Pulmonary artery endothelial cell (primary cell): ENCODE measurements around the gene TBK1. TPM values are rescaled to one million over a fixed set of nuclear protein-coding genes. Genes with fewer than 3 reads are reported as not detected.
"Not testable (repeated sequence)": the region's sequence is repeated elsewhere in the genome, so short reads cannot be mapped to it uniquely, and the experiment has no call there.

Experiments used
- DNase-seq: peaks from one replicate; pipeline ENCODE4 v3.0.0-alpha.2; 2011; ENCODE audit warnings: low read depth, low spot score
- total RNA-seq: library from RNA; depleted of rRNA; stranded (reverse); fragments of >200 nt; gene quantifications from 2 replicates; pipeline ENCODE4 v1.2.3, GENCODE V29; 2014

Gene TBK1
- total RNA-seq, 1 donor from 2014 or later, result 31.6 TPM

DNA sequence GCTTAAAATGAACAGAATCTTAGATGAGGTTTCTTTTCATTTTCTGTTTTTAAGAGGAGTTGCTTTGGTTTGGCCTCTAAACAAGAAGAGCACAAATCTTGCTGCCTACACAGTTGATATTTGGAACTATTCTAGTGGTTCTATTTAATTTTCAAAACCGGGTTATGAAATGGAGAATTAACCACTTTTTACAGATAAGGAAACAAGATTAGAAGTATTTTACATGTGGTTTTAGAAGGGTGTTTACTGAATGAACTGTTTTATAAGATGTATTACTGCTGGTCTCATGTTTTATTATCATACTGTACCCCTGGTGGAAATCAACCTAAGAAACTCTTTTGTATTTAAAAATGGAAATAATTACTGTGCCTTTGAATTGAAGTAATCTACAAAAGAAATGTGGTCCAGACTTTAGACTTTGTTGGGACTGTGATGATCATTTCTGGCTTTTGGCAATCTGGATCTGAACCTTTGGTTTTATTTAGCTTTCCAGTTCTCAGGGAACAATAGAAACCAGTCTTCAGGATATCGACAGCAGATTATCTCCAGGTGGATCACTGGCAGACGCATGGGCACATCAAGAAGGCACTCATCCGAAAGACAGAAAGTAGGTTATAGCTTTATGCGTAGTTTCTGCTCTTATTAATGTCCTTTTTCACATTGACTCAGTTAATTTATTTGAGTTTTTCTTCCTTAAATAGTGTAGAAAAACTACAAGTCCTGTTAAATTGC, 43.2 kb downstream of the TBK1 start:
- DNase-seq, result no peak

DNA sequence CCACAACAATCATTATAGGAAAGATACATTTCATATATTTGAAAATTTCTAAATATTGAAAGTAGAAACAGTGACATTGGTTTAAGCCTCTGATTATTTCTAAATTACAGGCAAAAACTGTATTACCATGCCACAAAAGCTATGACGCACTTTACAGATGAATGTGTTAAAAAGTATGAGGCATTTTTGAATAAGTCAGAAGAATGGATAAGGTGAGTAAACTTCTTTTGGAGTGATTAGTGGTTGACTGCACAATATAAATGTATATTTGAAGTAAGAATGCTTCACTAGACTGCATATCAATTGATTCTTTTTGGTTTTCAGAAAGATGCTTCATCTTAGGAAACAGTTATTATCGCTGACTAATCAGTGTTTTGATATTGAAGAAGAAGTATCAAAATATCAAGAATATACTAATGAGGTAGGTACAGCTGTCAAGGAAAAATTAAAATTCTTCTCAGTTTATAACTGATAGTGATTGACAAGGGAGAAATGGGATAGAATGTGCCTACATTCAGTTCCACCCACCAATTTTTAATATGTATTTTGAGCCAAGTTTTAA, 45.0 kb downstream of the TBK1 start:
- no peak for DNase-seq

DNA sequence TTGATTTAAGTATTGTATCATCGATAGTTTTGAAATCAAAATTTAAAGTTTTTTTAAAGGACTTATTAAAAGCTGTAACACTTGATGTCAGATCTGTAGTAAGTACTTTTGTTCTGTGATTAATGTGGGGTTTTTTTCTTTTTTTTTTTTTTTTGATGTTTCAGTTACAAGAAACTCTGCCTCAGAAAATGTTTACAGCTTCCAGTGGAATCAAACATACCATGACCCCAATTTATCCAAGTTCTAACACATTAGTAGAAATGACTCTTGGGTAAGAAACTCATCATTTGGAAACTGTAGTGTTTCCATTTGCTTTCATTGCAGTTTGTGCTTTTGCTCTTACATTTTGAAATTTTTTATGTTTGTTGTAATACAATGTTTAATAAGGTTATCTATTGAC, 45.6 kb downstream of the TBK1 start:
- no peak for DNase-seq

DNA sequence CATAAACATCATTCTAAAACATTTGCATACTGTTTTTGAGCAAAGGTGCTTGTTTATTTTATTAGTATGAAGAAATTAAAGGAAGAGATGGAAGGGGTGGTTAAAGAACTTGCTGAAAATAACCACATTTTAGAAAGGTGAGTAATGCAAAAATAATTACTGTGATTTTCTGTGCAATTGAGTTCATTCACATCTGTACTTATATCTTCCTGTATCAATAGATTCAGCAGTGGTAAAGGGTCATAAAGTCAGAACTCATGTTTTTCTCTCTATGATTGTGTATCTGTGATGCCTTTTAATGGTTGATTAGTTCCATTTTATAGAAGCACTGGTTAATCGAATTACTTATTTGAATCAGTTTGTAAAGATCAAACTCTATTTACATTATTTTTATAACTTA, 46.0 kb downstream of the TBK1 start:
- DNase-seq, result no peak

DNA sequence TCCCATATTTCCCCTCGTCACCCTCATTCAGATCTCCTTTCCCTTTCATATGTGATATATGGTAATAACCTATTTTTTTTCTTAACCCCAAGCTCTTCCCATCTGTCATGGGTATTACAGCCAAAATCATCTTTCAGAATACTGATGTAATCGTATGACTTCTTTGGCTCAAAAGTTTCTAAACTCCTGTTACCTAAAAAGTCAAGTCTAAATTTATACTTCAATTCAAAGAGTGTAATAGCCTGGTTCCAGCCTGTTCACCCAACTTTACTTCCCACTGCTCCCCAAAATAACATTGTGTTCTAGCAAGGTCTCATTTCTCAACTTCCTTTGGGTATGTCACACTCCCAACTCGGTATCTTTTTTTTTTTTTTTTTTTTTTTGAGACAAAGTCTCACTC, 48.5 kb downstream of the TBK1 start:
- no peak for DNase-seq

DNA sequence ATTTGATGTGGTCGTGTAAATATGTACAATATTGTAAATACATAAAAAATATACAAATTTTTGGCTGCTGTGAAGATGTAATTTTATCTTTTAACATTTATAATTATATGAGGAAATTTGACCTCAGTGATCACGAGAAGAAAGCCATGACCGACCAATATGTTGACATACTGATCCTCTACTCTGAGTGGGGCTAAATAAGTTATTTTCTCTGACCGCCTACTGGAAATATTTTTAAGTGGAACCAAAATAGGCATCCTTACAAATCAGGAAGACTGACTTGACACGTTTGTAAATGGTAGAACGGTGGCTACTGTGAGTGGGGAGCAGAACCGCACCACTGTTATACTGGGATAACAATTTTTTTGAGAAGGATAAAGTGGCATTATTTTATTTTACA, 49.6 kb downstream of the TBK1 start:
- DNase-seq, result no peak

DNA sequence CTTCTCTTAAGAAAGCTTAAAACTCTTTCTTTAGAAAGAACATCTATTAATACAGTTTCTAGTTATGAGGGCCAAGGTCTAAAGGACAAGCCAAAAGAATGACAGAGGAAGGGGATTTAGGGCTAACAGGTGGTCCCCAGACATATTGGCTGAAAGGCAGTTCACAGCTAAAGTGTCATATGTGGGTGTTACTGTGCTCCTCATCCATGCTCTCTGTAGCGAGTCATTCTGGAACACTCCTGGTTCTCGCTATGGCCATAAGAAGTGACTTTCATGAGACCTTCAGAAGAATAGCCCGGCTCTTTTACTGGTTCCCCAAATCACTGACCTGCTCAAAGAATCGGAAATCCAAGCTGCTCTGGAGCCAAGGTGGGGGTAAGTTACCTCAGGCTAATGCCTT, 55.0 kb downstream of the TBK1 start:
- no peak for DNase-seq

DNA sequence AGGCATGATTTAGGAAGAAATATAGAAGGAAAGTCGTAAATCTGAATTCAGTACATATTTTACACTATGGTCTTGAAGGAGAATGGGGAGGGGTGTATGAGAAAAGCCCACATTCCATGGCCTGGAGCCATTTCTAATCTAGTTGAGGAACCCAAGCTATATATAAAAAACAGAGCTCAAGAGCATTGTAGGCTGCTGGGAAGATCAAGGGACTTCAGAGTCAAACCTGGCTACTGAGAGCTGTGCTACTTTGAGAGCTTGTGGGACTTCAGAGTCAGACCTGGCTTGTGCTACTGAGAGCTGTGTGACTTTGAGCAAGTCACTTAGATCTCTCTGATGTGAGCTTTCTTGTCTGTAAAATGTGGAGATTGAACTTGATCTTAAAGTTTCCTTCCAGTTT, 58.7 kb downstream of the TBK1 start:
- no peak for DNase-seq

DNA sequence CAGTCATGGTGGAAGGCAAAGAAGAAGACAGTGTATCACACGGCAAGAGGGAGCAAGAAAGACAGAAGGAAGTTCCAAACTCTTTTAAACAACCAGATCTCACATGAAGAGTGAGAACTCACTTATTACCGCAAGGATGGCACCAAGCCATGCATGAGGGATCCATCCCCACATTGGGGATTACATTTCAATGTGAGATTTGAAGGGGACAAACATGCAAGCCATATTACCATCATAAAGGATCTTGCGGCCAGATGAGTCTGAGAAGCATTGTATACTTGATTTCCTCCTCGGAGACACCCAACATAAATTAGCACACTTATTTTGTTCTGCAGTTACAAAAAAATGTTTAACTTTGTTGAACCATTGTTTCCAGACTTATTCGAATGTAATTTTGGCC, 66.5 kb downstream of the TBK1 start:
- no peak for DNase-seq

DNA sequence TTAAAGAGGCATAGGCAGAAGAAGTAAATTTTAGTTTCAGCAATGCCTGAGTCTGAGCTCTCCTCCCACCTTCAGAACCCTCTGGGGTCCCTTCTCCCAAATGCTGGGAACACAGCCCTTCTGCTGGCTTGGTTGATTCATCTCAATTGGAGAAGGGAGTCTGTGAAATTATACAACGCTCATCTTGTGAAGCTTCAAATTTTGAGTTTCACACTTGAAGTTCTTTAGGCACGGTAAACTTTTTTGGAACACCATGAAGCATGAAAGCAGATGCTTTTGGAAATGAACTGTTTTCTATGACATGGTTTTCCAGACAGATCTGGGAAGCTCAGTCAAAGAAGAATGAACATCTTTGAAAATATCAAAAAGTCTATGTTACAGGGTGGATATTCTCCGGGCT, 69.9 kb downstream of the TBK1 start:
- no peak for DNase-seq

DNA sequence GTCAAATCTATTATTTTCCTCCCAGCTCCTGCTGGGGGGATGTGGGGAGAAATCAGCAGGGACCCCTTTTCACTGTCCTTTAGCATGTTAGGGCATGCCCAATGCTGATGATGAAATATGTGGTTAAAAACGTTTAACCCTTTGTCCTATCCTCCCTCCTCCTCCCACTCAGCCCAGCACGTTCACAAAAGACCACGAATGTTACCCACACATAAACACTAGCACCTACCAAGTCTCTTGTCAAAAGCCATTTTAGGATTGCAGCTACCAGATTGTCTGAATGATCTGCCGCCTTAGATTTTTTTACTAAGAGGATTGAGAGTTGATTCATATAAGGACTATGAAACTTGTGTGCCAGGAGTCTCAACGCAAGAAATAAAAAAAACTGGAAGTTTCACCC, 70.4 kb downstream of the TBK1 start:
- no peak for DNase-seq

DNA sequence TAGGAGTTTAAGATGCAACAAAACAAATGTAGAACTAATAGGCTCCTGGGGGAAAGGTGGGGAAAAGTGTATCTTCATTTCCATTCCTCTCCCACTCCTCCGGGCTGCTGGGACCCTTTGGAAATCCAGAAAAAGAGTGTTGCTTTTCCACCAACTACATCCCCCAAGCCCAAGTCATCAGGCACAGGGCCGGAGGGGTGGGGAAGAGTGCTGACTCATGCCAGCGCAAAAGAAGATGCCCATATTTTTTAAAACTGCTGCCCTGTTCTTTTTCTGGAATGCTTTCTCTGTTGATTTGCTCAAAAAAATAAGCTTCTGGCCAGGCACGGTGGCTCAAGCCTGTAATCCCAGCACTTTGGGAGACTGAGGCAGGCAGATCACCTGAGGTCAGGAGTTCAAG, 70.9 kb downstream of the TBK1 start:
- DNase-seq, result no peak

DNA sequence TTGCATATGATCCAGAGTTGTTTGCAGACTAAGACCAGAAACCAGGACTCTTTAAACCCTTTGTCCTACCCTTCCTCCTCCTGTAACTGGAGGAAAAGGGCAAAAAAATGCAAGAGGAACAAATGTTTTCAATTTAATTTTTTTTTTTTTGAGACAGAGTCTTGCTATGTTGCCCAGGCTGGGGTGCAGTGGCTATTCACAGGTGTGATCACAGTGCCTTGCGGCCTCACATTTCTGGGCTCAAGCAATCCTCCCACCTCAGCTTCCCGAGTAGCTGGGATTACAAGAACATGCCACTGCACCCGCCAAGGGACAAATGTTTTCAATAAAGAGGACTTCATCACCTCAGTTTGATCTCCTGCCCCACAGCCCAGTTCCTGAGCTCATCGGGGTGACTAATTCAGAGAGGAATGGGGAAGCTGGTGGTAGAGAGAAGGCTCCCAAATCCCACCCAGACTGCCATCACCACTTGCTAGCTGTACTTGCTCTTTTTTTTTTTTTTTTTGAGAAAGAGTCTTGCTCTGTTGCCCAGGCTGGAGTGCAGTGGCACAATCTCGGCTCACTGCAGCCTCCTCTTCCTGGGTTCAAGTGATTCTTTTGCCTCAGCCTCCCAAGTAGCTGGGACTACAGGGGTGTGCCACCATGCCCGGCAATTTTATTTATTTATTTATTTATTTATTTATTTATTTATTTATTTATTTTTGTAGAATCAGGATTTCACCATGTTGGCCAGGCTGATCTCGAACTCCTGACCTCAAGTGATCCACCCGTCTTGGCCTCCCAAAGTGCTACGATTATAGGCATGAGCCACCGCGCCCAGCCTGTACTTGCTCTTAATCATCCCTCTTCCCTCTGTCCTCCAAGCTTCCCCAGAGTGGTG, 71.9 kb downstream of the TBK1 start:
- not testable (repeated sequence) for DNase-seq

DNA sequence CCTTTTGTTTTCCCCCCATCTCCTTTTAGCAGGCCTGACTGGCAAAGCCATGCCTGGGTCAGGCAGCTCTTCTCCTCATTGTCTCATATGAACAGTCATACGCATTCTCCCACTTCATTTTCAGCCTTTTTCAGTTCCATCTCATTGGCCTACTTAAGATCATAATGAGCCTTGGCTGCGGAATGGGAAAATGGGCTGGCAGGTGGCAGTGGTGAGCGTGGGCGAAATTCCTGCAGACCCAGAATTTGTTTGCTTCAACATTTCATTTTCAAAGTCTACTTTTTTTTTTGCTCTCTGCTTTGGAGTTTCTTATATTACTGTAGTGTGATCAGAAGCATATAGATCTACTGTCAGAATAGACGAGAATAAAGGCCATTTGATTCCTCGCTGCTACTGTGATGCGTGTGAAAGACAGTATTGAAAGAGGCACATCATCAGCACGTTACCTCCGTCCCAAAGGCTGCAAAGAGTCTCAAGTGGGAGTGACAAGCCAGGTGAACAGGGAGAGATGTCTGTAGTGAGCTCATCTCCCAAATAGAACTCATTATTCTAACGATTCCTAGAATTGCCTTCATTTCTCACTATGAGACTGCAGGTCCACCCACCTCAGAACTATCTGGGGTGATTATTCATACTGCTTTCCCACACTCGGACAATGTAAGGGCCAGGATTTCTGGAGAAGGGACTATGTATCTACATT, 73.7 kb downstream of the TBK1 start:
- DNase-seq, result no peak

DNA sequence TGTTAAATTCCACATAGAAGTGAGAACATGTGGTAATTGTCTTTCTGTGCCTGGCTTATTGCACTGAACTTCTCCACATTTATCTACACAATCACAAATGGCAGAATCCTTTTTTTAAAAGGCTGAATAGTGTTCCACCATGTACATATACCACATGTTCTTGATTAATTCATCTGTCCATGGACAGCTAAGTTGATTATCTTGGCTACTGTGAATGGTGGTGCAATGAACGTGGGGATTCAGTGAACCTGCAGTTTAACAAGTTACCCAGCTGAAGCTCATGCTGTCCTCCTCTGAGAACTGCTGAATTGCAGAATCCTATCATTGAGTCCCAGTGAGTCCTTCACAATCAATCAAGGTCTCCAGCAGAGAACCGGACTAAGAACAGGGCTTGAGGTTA, 74.9 kb downstream of the TBK1 start:
- no peak for DNase-seq

DNA sequence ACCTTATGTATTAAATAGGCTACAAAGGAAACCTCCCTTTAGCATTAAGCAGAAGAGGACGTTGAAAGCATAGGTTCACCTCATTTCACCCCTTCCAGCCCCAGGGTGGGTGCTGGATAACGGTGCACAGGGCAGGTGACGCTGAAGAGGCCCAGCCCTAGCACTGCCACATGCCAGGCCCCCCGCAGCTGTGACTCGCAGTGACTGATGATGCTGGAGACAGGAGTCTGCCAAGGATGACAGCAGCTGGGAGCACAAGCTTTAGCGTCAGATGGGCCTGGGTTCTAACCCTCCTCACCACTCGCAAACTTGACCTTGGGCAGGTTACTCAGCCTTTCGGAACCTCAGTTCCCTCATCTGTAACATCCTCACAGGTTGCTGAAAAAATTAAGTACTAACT, 76.7 kb downstream of the TBK1 start:
- DNase-seq, result no peak

DNA sequence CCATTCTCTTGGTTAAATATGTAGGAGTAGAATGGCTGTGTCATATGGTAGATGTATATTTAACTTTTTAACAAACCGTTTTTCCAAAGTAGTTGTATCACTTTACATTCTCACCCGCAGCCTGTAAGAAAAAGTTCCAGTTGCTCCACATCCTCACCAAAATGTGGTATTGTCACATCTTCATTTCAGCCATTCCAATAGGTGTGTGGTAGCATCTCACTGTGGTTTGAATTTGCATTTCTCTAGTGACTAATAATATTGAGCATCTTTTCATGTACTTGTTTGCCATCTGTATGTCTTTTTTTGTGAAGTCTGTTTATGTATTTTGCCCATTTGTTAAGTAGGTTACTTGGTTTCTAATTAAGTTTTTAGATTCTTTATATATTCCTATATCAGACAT, 78.6 kb downstream of the TBK1 start:
- no peak for DNase-seq

DNA sequence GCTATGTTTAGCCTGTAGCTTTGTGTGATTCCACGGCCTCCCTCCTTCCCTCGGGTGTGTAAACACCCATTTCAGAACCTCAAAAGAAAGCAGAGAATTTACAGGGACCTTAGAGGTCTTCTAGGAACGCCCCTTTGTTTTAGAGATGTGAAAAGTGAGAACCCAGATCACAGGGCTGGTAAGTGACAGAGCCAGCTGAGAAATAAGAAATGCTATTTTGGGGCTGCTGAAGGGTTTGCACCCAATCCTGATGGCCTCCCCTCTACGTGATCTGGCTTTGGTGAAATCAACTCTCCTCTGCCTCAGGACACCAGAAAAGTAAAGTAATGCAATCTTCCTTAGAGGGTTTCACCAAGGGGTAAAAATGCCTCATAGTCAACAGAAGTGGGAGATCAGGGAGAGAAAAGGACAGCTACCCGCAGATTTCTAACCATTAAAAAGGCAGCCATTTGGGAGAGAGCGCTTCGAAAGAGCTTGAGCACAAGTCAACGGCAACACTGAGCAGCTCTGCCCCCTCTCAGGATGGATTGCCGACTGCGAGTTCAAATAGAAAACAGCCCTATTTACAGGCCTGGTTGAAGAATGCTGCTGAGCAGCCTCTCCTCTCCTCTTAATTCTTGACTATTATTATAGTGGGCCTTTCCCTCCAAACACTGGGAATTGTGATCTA, 79.9 kb downstream of the TBK1 start:
- DNase-seq, result no peak

DNA sequence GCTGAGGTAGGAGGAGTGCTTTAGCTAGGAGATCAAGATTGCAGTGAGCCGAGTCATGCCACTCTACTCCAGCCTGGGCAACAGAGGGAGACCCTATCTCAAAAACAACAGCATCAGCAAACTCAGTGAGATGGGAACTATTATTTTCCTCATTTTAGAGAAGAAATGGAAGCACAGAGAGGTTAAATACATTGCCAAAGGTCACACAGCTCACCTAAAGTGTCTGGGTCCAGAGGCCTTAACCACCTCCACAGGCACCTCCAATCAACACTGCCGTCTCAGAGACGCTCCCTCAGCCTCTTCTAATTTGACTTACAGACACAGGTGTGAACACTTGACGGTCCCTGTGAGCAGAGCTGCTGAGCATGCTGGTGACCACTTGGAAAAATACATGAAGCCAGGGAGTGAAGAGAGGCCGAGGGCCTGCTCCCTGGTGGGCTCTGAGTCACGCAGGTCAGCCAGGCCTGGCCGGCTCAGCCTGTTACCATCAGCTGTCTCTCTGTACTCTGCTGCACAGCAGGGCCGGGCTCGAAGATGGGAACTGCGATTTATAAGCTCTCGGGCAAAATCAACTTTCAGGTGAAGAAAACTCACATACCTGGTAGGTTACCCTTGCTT, 80.9 kb downstream of the TBK1 start:
- no peak for DNase-seq

DNA sequence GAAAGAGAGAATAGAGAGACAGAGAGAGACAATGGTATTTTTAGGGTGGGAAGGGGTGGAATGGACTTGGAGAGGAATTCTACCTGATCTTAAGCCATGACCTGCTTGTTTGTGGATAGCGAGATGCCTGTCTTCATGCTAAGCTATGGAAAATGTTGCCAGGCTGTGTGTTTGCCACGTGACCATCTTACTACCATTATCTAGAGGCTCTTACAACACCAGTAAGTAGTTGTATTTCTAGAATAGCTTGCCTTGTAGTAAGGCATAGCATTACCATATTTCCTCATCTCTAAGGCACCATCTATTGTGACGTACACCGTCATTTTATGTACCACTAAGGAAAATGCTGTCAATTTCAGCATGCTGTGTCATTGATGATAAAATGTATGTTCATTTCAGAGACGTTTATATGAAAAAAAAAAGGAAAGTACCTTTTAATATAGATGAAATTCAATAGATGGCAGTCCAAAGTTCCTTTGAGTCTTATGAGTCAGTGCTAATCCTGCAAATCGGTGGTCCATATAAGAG, 82.8 kb downstream of the TBK1 start:
- no peak for DNase-seq

DNA sequence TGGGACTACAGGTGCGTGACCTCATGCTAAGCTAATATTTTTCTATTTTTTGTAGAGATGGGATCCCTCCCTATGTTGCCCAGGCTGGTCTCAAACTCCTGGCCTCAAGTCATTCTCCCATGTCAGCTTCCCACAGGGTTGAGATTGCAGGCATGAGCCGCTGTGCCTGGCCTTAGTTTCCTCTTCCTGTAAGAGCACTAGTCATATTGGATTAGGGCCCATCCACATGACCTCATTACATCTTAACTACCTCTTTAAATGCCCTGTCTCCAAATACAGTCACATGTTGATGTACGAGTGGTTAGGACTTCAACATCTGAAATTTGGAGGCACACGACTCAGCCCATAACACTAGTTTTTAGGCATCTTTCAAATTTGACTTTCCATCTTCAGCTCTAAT, 86.2 kb downstream of the TBK1 start:
- no peak for DNase-seq
